Measurements from ENCODE around the gene TBC1D22A.
"Not testable (repeated sequence)": the region's sequence is repeated elsewhere in the genome, so short reads cannot be mapped to it uniquely, and the experiment has no call there.

The TBC1D22A gene

GRCh38 chr22:46977656-46978343 is 215.3 kb downstream of the TBC1D22A start:
- no peak for DNase-seq

DNA sequence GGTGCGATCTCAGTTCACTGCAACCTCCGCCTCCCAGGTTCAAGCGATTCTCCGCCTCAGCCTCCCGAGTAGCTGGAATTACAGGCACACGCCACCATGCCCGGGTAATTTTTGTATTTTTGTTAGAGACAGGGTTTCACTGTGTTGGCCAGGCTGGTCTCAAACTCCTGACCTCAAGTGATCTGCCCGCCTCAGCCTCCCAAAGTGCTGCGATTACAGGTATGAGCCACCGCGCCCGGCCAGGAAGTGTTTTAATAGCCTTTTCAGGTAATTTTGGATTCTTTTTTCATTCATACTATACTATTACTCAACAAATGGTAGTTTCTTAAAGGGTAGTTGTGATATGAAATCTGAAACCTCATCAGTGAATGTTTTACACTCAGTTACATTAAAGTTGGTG is 216.2 kb downstream of the TBC1D22A start:
- DNase-seq, result not testable (repeated sequence)

DNA sequence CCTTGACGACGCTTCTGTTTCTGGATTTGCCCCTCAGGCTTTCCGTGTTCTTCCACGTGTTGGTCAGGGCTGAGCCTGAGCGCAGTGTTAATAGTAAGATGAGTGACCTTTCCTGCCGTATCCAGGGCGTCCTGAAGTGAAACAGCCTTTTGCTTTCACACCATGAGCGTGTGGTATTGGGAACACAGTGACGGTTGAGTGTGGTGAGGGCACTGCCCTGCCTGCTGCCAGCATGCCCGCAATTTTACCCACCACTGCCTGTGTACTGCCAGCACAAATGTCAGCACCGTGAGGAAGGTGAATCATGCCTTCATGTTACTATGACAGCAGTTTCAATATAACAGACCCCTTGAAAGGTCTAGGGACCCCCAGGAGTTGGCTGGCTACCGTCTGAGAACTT is 217.1 kb downstream of the TBC1D22A start:
- DNase-seq, result no peak

DNA sequence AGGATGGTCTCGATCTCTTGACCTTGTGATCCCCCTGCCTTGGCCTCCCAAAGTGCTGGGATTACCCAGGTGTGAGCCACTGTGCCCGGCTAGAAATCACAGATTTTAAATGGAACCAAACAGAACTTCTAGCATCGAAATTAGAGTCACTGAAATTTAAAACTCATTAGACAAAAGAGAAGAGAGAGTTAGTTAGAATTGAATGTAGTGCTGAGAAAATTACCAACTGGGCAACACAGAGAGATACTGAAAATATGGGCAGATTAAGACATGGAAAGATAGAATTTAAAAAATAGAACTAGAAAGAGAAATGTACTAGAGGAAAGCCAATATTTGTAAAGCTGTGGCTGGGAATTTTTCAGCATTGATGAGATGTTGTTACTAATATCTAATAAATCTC is 217.9 kb downstream of the TBC1D22A start:
- no peak for DNase-seq

- no peak for DNase-seq
These were observed 220.2 kb downstream of the TBC1D22A start for GRCh38 chr22:46982635-46983034.

GRCh38 chr22:46983046-46983445 is 220.6 kb downstream of the TBC1D22A start:
- no peak for DNase-seq

GRCh38 chr22:46984751-46985506 is 222.5 kb downstream of the TBC1D22A start:
- DNase-seq, result no peak

DNA sequence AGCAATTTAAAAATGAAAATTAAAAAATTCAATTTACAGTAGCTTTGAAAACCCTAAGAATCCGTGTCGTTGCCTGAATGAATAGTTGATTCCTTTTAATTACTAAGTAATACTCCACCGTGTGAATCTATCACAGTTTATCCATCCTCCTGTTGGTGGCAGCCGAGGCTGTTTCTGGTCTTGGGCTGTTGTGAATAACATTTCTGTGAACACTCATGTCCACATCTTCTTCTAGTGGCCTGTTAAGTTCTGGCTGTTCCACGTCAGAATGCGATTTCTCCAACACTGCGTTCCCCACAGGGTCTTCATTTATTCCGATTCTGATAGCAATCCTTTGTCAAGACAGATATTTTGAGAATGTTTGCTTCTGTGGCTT is 223.0 kb downstream of the TBC1D22A start:
- no peak for DNase-seq

- DNase-seq, result no peak
These were observed 224.3 kb downstream of the TBC1D22A start for GRCh38 chr22:46986788-46987187.

GRCh38 chr22:46990937-46991550 is 228.6 kb downstream of the TBC1D22A start:
- no peak for DNase-seq

DNA sequence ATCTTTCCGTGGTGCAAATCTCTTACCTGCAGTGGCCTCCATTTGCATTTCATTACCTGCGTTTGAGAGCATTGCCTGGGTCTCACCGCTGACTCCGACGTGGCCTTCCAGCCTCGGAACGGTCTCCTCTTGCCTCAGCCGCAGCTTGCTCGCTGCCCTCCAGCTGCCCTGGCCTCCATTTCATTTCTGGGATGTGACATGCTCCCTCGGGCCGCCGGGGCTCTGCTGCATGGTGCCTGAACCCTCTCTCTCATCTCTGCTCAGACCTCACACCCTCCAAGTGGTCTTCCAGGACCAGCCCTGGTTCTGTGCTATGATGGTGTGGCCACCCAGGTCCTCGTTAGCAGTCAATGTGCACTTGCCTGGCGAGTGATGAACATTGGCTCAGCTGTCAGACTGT is 229.2 kb downstream of the TBC1D22A start:
- no peak for DNase-seq

GRCh38 chr22:46992121-46992731 is 229.8 kb downstream of the TBC1D22A start:
- no peak for DNase-seq

DNA sequence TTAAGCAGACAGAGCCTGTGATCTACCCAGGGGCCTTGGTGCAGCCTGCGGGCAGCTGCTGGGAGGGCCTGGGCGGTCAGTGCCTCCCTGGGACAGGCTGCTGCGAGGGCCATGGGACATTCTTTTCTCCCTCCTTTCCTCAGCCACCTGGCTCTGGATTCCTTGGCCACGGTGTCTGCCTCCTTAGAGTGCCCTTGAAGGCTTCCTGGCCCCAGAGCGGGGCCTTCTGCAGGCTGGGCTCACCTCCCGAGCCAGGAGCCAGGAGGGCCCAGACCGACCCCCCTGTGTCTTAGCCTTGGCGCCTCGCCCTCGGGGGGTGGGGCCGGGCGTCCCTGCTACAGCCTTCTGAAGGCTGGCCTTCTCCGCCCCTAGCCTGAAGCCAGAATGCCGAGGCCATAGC is 231.2 kb downstream of the TBC1D22A start:
- DNase-seq, result no peak

- no peak for DNase-seq
These were observed 231.8 kb downstream of the TBC1D22A start for GRCh38 chr22:46994265-46994664.

DNA sequence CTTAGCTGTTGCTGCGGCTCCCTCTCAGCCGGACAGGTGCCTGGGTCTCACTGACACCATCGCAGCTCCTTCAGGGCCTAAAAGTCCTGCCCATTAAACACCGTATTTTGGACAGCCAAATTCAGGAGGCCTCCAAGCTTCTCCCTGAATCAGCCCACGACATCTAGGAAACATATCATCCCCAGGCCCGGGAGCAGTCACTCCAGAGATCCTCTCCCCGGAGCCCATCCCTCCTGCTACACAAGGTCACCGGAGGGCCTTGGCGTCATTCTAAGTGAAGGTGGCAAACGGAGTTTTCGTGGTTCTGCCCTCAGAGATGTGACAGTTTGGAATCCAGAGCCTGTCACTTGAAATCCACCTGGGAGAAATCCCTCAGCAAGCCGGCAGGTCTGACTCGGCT is 232.5 kb downstream of the TBC1D22A start:
- DNase-seq, result no peak

GRCh38 chr22:46995501-46996360 is 233.3 kb downstream of the TBC1D22A start:
- no peak for DNase-seq

DNA sequence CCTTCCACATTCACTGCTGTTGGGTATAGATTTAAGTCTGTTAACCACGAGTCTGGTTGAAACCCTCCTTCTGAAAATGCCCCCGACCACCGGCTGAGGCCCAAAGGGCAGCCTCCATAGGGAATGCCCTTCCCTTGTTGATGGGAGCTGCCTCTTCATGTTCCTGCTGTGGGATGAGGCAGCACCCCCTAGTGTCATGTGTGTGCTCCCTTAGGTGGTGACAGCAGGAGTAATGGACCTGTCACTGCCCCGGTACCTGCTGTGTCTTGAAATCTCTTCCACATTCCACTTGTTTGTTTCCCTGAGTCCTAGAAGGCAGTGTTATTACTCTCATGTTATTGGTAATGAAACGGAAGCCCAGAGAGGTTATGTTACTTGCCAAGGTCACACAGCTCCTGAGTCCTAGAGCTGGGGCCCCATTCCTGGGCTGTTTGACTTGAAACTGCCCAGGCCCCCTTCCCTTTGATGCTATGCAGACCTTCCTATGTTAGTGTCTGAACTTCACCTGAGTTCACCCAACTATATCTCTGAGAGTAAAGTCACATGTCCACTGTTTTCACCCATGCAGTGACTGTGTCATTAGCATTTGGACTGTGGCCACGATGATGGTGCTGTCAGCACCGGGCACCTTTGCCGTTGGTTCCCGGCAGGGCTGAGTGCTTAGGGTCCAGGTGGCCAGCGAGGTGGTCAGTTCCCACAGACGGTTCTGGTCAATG is 234.3 kb downstream of the TBC1D22A start:
- DNase-seq, result no peak

DNA sequence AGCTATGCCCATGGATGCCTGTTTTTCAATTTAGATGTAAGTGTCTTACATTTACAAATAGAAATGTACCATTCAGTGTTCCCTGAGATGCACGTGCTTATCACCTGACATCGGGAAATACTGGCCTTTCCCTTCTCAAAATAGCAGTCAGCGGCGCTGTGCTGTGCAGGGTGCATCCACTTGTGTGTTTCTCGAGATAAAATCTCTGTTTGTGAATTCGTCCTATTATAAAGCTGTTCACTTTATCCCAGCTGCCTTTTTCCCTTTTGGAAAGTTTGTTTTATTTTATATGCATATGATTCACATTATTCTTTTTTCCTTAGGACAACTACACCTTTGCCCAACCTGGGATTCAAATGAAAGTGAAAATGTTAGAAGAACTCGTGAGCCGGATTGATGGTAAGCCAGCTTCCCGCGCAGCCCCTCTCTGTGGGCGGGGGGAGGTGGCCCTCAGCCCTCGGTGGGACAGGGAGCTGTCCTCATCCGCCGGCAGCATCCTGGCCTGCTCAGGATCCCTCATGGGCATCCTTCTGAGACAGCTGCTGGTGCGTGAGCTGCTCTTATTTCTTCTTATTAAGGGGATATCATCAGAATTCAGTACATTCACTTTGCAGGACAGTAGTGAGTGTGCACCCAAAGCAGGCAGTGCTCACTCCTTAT is 235.0 kb downstream of the TBC1D22A start:
- DNase-seq, result no peak

GRCh38 chr22:46998331-46998730 is 235.9 kb downstream of the TBC1D22A start:
- DNase-seq, result no peak

DNA sequence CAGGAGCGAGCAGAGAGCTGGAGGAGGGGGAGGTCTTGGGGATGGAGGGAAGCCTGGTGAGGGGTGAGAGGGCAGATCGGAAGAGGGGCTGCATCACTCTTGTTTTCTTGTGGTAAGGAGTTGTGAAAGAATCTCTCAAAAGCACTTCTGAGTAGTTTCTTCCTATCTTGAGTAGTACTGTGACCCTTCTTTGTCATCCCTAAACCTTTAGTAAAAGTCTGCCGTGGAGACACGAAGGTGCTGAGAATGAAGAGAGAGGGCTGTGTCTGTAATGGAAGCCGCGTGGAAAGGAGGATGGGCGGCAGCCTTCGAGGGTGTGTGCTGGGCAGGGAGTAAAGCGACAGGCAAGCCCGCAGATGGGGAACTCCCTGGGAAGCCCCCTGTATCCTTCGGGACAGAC is 237.8 kb downstream of the TBC1D22A start:
- no peak for DNase-seq

- no peak for DNase-seq
These were observed 238.4 kb downstream of the TBC1D22A start for GRCh38 chr22:47000888-47001287.

- no peak for DNase-seq
These were observed 238.8 kb downstream of the TBC1D22A start for GRCh38 chr22:47001288-47001687.

All from NK-92 treated with Interleukin-12 subunit alpha and Interleukin-12 subunit beta, amount 100 ng/mL, for 24 hours (cell line).